ENCODE data around the gene PCDHGA11.

DNA sequence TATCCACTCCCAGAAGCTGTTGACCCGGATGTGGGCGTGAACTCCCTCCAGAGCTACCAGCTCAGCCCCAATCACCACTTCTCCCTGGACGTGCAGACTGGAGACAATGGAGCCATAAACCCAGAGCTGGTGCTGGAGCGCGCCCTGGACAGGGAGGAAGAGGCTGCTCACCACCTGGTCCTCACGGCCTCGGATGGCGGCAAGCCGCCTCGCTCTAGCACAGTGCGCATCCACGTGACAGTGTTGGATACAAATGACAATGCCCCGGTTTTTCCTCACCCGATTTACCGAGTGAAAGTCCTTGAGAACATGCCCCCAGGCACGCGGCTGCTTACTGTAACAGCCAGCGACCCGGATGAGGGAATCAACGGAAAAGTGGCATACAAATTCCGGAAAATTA, 27.6 kb upstream of the PCDHGA11 start:
- TF ChIP-seq POLR2A (IDR thresholded peaks at IDR 0.05; ENCODE audit: low read length) (no peak), GATA1 (IDR thresholded peaks at IDR 0.05; ENCODE audit: low read depth, low read length) (no peak)
